Lower leg skin (tissue), 4 donors: ENCODE measurements around the gene ORM2. TPM values are rescaled to one million over a fixed set of nuclear protein-coding genes. Genes with fewer than 3 reads are reported as not detected.
A peak's percentile ranks its signal among the peaks of the same experiment; 100 is the strongest.

ENCODE experiments used
- DNase-seq, 2 donors: peaks; one replicate each; pipeline ENCODE4 v3.0.0-alpha.2; 2019; ENCODE audit warnings: low spot score in 2 of 2
- H3K4me3 ChIP-seq: fragments of 200-600 bp; sonication (generic); 2 replicates; pipeline ENCODE4 v1.5.1; 2017; ENCODE audit warnings: mild to moderate bottlenecking, low read depth; ENCODE audit not compliant: poor library complexity, severe bottlenecking
- POLR2A ChIP-seq, 2 donors: fragments of 450-650 bp; IDR thresholded peaks; one replicate each; pipeline ENCODE4 v1.6.1; 2016 to 2017; ENCODE audit warnings: antibody characterized with exemption in 2 of 2, mild to moderate bottlenecking in 1 of 2, moderate library complexity in 1 of 2
- WGBS, 2 donors: methylation state at CpG; one replicate each; pipeline ENCODE4 v1.1.5; 2018; 5-methylcytosine and 5-hydroxymethylcytosine counted together
- intact Hi-C: fragments of 100-400 bp; cut with DNase I; formaldehyde crosslinking; loops from one replicate; pipeline ENCODE4 v1.15.0; 2023; ENCODE audit warnings: low total_unique reads
- total RNA-seq, 4 donors: library from RNA; depleted of rRNA; stranded (reverse); fragments of >200 nt; gene quantifications; one replicate each; pipeline ENCODE4 v1.1.0, GENCODE V29; 2016
- TF ChIP-seq, protein P1 (sequence below), 3 donors: fragments of 450-650 bp; IDR thresholded peaks; one replicate each; pipeline ENCODE4 v1.5.1; 2016; ENCODE audit warnings: antibody characterized with exemption in 3 of 3, mild to moderate bottlenecking in 3 of 3, moderate library complexity in 2 of 3

Gene ORM2
- total RNA-seq, 4 donors from 2014 or later: not detected

DNA sequence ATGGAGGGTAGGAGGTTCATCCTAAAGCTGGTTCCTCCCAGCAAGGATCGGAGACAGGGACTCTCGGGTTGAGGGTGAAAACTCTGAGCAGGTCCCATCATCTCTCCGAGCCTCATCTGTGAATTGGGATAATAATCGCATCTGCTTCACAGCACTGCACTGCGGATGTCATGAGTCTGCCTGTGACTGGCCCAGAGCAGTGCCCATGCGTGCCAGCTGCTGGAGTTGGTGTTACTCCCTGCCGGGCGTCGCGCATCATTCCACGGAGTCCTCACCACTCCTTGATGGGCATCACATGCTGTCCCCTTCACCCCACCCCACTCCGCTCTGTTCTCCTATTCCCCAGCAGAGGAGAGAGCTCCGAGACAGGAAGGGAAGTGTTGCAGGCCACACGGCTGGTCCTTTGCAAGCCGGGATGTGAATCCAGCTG lies 41.9 kb upstream of the ORM2 start:
- WGBS, 2 donors: 60 to 66% methylated on average over 15 of the region's 15 CpGs
- DNase-seq: peak in 1 of 2 donors; percentile 79

DNA sequence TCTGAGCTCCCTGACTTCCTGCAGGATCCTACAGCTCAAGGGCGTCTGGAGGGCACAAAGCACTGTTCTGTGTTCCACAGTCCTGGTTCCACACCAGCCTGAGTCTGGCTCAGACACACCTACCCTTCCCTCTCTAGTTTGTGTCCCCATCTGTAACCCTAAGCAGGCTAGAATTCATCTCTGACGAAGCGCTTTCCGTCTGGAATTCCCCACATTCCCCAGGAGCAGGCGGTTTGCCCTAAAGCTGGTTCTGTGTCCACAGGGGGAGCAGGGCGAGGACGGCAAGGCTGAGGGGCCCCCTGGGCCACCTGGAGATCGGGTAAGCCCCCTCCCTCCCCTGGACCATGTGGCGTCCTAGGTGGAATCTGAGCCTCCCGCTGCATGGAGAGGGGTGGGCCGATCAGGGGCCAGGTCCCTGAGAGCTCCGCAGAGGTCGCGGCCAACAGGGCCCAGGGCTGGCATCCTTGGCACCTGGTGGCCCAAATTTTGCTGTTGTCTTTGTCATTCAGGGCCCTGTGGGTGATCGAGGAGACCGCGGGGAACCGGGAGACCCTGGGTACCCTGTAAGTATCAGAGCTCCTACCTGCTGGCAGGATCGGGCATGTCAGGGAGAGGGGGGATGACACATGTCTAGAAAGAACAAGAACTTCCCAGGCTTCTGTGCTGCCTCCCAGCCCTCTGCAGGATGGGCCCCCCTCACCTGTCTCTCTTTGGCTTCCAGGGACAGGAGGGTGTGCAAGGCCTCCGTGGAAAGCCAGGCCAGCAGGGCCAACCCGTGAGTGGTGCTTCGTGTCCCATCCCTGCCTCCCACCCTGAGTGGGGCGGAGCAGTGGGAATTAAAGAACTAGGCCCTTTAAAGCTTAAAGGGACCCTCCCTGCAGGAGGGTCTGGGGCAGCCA lies 41.2 kb upstream of the ORM2 start:
- H3K4me3 ChIP-seq: no peak overlapping the region
- 46 to 60% methylated on average over 20 to 23 of the region's 23 CpGs for WGBS, 2 donors
- no peak for TF ChIP-seq POLR2A (IDR thresholded peaks at IDR 0.05)
- TF ChIP-seq, protein P1, sequence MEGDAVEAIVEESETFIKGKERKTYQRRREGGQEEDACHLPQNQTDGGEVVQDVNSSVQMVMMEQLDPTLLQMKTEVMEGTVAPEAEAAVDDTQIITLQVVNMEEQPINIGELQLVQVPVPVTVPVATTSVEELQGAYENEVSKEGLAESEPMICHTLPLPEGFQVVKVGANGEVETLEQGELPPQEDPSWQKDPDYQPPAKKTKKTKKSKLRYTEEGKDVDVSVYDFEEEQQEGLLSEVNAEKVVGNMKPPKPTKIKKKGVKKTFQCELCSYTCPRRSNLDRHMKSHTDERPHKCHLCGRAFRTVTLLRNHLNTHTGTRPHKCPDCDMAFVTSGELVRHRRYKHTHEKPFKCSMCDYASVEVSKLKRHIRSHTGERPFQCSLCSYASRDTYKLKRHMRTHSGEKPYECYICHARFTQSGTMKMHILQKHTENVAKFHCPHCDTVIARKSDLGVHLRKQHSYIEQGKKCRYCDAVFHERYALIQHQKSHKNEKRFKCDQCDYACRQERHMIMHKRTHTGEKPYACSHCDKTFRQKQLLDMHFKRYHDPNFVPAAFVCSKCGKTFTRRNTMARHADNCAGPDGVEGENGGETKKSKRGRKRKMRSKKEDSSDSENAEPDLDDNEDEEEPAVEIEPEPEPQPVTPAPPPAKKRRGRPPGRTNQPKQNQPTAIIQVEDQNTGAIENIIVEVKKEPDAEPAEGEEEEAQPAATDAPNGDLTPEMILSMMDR (IDR thresholded peaks at IDR 0.05): no peak
- DNase-seq: peak in 1 of 2 donors; percentile 79
- intact Hi-C loops: loop anchor here (5.0 kb wide), 2 partner anchors 136 to 181 kb away; no protein-coding TSS in a partner anchor

More for the DNA sequence above, 41.9 kb upstream of the ORM2 start:
- no peak overlapping the region for H3K4me3 ChIP-seq
- intact Hi-C loops: loop anchor here (5.0 kb wide), 2 partner anchors 135 to 180 kb away; no protein-coding TSS in a partner anchor
- TF ChIP-seq, protein P1 (IDR thresholded peaks at IDR 0.05): no peak
- no peak for TF ChIP-seq POLR2A (IDR thresholded peaks at IDR 0.05)

DNA sequence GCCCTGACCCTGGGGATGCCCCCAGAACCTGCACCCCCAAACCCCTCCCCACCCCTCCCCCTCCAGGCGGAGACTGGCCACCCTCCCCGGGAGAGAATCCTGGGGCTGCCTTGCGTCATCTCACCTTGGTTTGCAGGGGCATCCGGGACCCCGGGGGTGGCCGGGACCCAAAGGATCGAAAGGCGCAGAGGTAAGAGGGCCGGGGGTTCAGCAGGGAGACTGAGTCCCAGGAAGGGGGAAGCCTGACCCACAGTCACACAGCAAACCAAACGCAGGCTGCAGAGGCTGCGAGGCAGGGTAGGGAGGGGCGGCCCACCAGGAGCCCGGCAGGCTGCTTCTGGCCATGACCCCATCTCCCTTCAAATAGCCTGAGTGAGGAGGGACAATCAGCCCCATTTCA lies 40.6 kb upstream of the ORM2 start:
- 85 to 92% methylated on average over 13 of the region's 13 CpGs for WGBS, 2 donors
- intact Hi-C loops: loop anchor here (5.0 kb wide), 2 partner anchors 137 to 182 kb away; no protein-coding TSS in a partner anchor
- DNase-seq: peak in 1 of 2 donors; percentile 83
- no peak overlapping the region for H3K4me3 ChIP-seq
- TF ChIP-seq, protein P1 (IDR thresholded peaks at IDR 0.05): no peak
- no peak for TF ChIP-seq POLR2A (IDR thresholded peaks at IDR 0.05)

DNA sequence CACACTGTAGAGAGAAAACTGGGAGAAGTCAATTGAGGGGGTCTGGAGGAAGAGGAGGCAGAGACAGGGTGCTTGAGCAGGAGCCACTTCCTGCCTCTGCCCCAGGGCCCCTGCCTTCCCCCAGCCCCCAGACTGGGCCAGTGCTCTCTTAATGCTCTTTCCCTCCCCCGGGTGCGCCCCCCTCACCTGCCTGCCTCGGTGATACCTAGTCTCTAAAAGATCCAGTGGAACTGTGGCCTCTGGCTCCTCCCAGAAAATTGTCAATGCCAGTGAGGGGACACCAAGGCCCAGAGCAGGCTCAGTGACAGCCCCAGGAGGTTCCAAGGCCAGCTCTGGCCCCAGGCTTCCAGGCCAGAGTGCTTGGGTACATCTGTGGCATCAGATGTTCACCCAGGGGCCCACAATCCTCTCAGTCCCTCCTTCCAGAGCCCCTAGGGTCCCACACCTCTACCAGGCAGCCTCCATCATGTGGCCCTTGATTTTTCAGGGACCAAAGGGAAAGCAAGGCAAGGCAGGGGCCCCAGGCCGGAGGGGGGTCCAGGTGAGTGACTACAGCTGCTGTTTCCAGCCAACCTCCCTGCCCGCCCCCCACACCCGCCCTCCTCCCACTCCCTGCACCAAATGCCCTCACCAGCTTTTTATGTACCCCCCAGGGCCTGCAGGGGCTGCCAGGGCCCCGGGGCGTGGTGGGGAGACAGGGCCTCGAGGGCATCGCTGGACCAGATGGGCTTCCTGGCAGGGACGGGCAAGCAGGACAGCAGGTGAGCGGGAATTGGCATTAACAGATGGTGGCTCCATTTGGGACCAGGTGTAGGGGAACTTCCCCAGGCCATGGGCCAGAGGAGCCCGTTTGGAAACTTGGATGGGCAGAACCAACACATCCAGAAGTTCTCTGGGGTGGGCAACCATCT lies 39.8 kb upstream of the ORM2 start:
- WGBS, 2 donors: 68 to 81% methylated on average over 13 of the region's 13 CpGs
- TF ChIP-seq, protein P1 (IDR thresholded peaks at IDR 0.05): no peak
- no peak for TF ChIP-seq POLR2A (IDR thresholded peaks at IDR 0.05)
- H3K4me3 ChIP-seq: no peak overlapping the region
- peak in 1 of 2 donors; percentile 84 for DNase-seq
- intact Hi-C loops: loop anchor here (5.0 to 10.0 kb wide), 3 partner anchors 138 to 205 kb away; no protein-coding TSS in a partner anchor

DNA sequence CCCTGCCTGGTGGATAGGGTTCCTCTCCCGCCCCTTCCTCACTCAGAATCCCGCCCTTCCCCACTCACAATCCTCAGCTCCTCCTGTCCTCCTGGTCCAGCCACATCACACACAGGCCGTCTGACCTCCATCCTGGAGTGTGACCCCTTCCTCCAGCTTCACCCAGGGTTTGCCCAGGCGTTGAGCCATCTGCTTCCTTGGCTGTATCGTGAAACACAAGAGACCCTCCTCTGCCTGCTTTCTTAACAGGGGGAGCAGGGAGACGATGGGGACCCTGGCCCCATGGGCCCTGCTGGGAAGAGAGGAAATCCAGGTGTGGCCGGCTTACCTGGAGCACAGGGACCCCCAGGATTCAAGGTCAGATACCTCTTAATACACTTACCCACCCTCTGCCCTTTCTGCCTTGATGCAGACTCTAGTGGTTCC lies 39.1 kb upstream of the ORM2 start:
- intact Hi-C loops: loop anchor here (10.0 kb wide), 1 partner anchor 206 kb away; no protein-coding TSS in a partner anchor
- DNase-seq: no peak
- no peak overlapping the region for H3K4me3 ChIP-seq
- WGBS, 2 donors: 61 to 66% methylated on average over 7 of the region's 7 CpGs
- TF ChIP-seq, protein P1 (IDR thresholded peaks at IDR 0.05): no peak
- no peak for TF ChIP-seq POLR2A (IDR thresholded peaks at IDR 0.05)
